HEK293 (cell line): ENCODE data around the gene RNF4.

Source experiments
- ATF2 ChIP-seq: fragments of 450-650 bp; formaldehyde crosslinking; IDR thresholded peaks from 2 replicates; pipeline ENCODE4 v1.5.1; 2016; ENCODE audit warnings: missing biosample characterization, missing genetic modification characterization, low read depth
- CTCF ChIP-seq: fragments of 450-650 bp; formaldehyde crosslinking; IDR thresholded peaks from 2 replicates; pipeline ENCODE4 v1.5.1; 2016; ENCODE audit warnings: missing biosample characterization, missing genetic modification characterization
- YY1 ChIP-seq: fragments of 450-650 bp; formaldehyde crosslinking; IDR thresholded peaks from 2 replicates; pipeline ENCODE4 v1.5.1; 2018; ENCODE audit warnings: missing biosample characterization, missing genetic modification characterization
- ZEB2 ChIP-seq: fragments of 450-650 bp; formaldehyde crosslinking; IDR thresholded peaks from 2 replicates; pipeline ENCODE4 v1.5.1; 2016; ENCODE audit warnings: missing biosample characterization, missing genetic modification characterization
- ZNF133 ChIP-seq: fragments of 450-650 bp; formaldehyde crosslinking; IDR thresholded peaks from 2 replicates; pipeline ENCODE4 v1.5.1; 2016; ENCODE audit warnings: missing biosample characterization, missing genetic modification characterization
- ZNF214 ChIP-seq: fragments of 450-650 bp; formaldehyde crosslinking; IDR thresholded peaks from 2 replicates; pipeline ENCODE4 v1.5.1; 2017; ENCODE audit warnings: missing biosample characterization, mild to moderate bottlenecking, missing genetic modification characterization, borderline replicate concordance
- ZNF274 ChIP-seq, 2 experiments: fragments of 200-500 bp in 1 of 2; fragments of 450-650 bp in 1 of 2; sonication (Bioruptor generic) in 1 of 2; formaldehyde crosslinking in 1 of 2; IDR thresholded peaks; 2 replicates each; pipeline versions ENCODE4 v1.5.1 to v1.6.1; 2014 to 2016; ENCODE audit warnings: borderline replicate concordance in 1 of 2, inconsistent platforms in 1 of 2, low read length in 1 of 2, missing biosample characterization in 1 of 2, missing genetic modification characterization in 1 of 2
- ZNF501 ChIP-seq: fragments of 450-650 bp; formaldehyde crosslinking; IDR thresholded peaks from 2 replicates; pipeline ENCODE4 v1.5.1; 2016; ENCODE audit warnings: missing biosample characterization, missing genetic modification characterization
- ZNF529 ChIP-seq: fragments of 450-650 bp; formaldehyde crosslinking; IDR thresholded peaks from 2 replicates; pipeline ENCODE4 v1.5.1; 2017; ENCODE audit warnings: missing genetic modification characterization, missing biosample characterization; ENCODE audit not compliant: insufficient replicate concordance
- ZNF624 ChIP-seq: fragments of 450-650 bp; formaldehyde crosslinking; IDR thresholded peaks from 2 replicates; pipeline ENCODE4 v1.5.1; 2017; ENCODE audit warnings: missing biosample characterization, missing genetic modification characterization
- ZNF707 ChIP-seq: fragments of 450-650 bp; formaldehyde crosslinking; IDR thresholded peaks from 2 replicates; pipeline ENCODE4 v1.5.1; 2016; ENCODE audit warnings: missing biosample characterization, missing genetic modification characterization
- ZSCAN30 ChIP-seq: fragments of 450-650 bp; IDR thresholded peaks from 2 replicates; pipeline ENCODE4 v1.5.1; 2018; ENCODE audit warnings: missing biosample characterization, mild to moderate bottlenecking, missing genetic modification characterization, moderate library complexity

DNA sequence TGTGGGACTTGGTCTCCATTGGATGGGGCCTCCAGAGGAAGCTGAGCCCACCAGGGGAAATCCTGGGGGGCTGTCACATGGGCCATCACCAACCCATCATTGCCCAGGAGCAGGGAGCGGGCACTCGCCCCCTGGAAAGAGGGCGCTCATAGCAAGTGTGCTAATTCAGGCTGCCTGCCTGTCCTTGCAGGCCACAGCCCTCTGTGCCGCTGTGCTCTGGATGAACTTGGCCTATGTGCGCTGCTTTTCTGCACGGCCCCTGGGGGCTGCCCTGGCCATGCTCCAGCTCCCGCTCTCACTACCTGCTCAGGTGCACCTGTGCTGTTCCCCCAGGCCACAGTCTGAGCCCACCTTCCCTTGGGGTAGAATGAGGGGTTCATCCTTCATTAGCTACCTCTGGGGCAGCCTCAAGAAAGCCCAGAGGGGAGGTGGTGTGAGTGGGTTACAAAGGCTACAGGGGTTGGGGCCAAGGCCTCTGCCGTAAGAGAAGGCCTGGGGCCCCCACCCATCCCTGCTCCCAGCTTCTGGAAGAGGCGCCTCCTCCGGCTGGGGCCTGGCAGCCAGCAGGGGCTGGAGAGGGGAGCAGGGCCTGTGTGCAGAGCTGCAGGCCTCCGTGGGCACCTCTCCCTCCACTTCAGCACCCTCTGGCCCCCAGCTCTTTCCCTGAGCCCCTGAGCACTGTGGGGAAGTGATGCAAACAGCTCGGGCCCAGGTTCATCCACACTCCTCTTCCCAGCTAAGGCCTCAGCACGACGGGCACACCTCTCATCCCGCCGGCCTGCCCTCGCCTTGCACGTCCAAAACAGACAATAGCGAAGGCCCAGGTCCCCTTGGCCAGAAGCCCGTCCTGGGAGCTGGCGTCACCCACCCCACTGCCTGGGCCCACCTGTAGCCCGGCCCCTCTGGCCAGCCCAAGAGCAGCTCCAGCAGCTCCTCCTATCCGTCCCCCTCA is 41.2 kb upstream of the RNF4 start:
- TF ChIP-seq CTCF (tag by site-specific recombination), result no peak
- no peak for TF ChIP-seq ZNF624 (tag by site-specific recombination)
- TF ChIP-seq ZNF707 (tag by site-specific recombination), result no peak
- no peak for TF ChIP-seq YY1
- TF ChIP-seq ZNF133 (tag by site-specific recombination), result no peak
- TF ChIP-seq ZNF274 (IDR thresholded peaks at IDR 0.05; ENCODE audit: low read length), result no peak
- TF ChIP-seq ZNF274 (tag by site-specific recombination; IDR thresholded peaks at IDR 0.05; ENCODE audit: borderline replicate concordance), result no peak
- no peak for TF ChIP-seq ZNF214 (tag by site-specific recombination)
- no peak for TF ChIP-seq ATF2 (tag by site-specific recombination)
- TF ChIP-seq ZNF501 (tag by site-specific recombination), result no peak
- no peak for TF ChIP-seq ZEB2
- no peak for TF ChIP-seq ZSCAN30 (tag by site-specific recombination)
- no peak for TF ChIP-seq ZNF529 (tag by site-specific recombination)
